NCI-H2196 treated with DMSO at 0.1 percent for 48 hours (cell line): ENCODE measurements around the gene SERINC5.

Experiments used
- DNase-seq: peaks from one replicate; lab custom pipeline; 2025; ENCODE audit not compliant: unreplicated experiment; lab: John Stamatoyannopoulos, UW

The SERINC5 gene

DNA sequence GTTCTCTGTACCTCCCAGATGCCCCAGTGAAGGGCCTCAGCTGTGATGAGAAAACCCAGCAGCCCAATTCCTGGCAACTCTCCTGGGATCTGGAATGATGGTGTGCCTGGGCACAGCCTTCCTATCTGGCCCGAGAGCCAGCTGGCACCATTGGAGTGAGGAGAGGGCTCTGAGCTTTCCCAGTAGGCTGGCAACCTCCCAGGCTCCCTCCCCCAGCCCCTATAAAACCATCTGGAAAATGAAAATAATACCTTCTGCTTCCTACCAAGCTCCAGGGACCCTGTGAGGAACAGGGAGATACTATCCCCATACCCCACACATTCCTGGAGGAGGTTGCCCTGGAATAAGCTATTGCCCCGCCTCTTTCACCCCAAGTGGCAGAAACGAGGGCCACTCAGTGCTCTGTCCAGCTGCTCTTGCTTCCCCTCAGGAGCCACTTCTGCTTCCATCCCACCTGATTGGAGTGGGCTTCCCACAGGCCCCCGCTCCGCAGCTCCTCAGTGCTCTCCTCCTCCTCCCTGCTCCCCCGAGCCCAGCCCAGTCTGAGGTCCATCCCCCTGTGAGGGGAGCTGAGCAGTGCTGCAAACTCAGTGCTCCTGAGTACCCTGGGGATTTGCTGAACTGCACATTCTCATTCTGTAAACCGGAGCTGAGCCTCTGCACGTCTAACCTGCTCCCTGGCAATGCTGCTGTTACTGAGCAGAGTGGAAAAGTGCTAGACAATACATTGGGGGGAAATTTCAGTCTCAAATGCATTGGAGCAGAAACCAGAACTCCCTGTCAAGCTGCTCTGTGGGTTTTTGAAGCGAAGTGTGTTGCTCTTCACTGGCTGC is 146.0 kb downstream of the SERINC5 start:
- no peak for DNase-seq

DNA sequence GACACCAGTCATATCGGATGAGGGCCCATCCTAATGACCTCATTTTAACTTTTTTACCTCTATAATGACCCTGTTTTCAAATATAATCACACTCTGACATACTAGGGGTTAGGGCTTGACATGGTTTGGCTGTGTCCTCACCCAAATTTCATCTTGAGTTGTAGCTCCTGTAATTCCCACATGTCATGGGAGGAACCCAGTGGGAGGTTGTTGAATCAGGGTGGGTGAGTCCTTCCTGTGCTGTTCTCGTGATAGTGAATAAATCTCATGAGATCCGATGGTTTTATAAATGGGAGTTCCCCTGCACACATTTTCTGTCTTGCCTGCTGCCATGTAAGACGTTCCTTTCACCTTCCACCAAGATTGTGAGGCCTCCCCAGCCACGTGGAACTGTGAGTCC is 148.9 kb downstream of the SERINC5 start:
- DNase-seq = no peak

DNA sequence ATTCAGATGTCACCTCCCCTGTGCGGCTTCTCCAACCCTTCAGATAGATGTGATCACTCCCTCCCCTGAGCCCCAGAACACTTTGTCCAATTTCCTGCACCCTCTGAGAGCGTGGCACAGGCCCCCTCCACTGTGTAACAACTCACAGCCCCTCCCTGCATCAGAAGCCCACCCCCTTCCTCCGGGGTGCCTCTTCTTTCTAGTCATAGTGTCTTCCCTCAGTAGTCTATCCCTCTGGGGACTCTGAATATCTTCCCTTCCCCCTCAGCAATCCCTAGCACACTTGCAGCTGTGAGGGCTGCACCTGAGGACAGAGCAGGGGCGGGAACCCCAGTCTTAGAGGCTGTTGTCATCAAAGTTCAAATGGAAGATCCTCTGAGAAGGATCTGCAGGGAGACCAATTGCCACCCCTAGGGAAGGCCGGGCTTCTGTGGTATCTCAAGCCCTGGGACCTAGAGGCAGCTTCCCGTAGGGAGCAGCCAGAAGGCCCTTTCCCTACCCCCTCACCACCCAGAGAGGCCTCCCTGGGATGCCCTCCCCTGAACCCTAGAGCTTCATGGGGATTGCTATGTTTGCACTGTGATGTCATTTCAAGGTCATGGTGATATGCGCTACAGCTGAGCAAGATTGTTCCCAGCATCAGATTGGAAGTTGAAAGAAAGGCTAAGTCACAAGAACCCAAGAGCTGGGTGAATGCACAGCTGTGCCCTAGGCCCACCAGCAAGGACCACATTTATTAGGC is 150.0 kb downstream of the SERINC5 start:
- DNase-seq = no peak

DNA sequence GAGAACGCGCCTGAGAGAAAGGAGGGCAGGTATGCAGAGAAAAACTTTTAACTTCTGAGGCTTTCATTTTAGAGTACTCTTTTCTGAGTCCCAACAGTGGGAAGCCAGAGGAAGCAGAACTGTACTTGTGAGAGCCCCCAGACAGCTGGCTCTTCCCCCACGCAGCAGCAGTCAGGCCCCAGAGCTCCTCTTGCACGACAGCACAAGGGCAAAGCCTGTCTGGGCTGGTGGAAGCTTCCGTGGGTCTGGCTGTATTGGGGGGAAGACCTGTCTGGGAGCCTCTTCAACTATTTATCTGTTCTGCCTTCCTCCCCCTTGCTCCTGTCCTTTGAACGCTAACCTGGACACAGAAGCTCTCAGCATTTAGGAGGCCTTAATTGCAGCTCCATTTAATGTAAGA is 152.5 kb downstream of the SERINC5 start:
- DNase-seq = no peak

DNA sequence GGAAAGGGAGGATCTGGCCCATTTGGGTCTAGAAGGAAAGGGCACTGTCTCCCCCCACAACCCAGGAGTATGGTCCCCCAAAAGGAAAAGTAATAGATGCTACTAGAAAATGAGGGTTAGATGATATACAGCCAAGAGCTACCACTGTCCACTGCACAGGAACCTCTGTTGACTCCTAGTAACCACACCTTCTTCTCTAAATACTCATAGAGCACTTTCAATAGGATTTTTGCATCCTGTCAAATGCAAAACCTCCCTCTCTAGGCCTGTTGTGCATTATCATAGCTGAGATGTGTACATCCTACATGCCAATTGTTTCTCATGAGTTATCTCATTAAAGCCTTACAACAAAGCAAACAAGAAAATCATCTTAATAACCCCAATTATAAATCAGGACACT is 153.9 kb downstream of the SERINC5 start:
- no peak for DNase-seq

DNA sequence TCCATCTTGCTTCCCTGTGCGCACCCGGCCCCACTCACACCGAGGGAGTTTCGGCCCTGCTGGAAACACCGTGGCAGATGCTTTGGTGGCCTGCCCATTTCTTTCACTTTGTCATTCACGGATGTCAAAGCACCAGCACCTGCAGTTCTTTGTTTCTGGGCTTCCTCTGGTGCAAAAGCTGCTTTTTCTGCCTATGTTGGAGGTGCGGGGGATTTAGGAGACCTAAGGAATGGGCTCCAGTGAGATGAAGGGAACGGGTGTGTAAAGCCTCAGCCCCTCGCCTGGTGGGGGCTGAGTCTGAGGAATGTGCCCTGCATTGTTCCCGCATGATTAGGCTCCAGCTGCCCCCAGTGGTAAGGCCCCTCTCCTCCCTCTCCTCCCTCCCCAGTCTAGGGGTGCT is 158.4 kb downstream of the SERINC5 start:
- no peak for DNase-seq

DNA sequence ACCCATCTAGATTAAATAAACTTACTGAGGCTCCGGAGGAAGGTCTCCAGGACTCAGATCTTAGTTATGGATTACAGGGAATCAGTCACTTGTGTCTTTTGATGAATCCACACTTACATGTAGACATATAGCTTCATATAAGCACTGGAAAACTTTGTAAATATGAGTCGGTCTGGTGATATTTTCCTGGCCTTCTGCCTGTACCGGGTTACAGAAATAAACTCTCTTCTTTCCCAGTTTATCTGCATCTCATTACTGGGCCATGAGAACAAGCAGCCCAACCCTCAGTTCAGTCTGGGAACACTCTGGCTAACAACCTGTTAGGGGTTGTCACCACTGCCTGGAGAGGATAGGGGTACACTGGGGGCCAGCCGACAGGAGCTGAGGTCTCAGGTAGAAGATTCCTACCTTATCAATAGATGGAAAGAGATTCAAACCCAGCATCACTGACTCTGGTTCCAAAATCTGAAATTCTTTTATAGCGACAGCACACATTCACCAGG is 161.6 kb downstream of the SERINC5 start:
- DNase-seq = no peak

DNA sequence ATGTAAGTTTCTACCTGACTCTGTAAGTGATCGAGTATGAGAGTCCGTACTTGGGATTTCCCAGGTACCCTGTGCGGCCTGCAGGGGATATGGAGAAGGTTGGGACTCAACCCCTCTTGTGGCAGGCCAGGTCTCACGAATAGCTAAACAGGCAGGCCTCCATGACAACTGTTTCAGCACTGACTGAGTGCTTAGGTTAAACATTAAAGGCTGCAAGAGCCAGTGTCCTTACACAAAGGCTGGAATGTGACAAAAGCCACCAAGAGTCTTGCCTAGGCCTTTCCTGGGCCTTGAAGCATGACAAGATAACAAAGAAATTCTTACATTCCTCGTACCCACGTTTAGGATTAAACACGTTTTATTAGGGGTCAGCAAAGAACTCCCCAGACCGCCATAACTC is 162.1 kb downstream of the SERINC5 start:
- no peak for DNase-seq

DNA sequence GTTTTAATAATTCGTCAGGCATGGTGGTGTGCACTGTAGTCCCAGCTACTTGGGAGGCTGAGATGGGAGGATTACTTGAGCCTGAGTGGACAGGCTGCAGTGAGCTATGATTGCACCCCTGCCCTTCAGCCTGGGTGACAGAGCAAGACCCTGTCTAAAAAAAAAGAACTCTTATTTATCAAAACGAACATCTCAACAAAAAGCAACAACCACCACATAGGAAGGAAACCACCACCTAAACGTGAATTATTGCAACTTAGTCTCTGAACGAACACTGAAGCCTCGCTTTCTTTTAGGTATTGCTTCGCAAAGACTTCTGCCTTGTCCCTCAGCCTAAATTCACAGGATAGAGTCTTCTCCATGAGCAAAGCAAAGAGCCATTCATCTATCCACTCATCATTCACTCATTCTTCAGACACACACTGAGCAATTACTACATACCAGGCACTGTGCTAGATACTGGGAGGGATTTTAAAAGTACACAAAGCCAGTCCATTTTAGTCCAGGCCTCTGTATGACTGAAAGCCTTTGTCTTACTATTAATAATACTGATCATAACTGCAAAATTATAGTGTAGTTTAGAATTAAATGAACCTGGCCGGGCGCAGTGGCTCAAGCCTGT is 163.3 kb downstream of the SERINC5 start:
- DNase-seq = no peak

DNA sequence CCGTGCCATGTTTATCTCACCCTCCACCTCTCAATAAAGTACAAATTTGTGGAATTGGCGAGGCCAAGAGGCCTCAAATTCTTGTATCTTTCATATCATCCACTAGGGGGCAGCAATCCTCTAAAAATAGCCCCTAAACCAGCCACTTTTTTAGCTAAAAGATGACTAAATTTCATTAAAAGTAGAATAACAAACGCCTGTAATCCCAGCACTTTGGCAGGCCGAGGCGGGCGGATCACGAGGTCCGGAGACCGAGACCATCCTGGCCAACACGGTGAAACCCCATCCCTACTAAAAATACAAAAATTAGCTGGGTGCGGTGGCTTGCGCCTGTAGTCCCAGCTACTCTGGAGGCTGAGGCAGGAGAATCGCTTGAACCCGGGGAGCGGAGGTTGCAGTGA is 164.1 kb downstream of the SERINC5 start:
- peak; percentile 5 for DNase-seq

DNA sequence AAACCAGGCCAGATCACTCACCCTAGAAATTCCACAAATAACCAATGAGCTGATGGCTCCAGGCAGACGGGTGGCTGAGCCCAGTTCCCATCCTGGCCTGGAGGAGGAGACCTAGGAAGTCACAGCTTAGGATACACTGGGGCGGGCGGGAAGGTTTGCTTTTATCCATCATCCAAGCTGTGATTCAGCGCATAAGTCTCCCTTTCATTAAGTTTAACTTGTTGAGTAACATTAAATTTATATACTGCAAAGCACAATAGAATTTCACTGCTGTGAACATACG is 165.0 kb downstream of the SERINC5 start:
- no peak for DNase-seq

DNA sequence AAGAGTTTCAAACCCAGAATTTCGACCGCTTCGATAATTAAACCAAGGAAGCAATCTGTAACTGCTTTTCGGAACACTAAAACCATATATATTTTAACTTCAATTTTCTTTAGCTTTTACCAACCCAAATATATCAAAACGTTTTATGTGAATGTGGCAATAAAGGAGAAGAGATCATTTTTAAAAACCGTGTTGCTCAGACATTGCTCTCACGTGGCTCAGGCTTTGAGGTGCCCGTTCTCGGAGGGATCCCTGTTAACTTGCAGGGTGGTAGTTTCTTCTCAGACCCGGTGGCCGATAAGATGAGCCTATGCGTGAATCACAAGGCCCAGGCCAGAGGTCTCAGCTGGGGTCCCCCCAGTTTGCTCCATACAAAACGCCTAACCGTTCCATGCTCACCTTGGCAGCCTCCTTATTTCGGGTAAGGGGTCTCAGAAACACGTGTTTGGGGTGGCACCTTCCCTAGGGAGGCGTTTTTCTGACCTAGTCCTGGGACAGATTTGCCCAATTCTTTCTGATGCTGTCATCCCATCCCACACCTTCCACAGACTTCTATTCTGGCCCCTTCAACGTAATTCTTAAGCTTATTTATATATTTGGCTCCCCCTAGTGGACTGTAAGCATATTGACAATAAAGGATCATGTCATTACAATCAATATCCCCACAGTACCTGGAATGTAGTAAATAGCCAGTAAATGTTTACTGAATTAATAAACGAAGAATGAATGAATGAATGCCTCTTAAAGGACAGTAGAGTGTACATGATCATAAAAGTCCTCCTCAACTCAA is 172.6 kb downstream of the SERINC5 start:
- DNase-seq = peak; percentile 64

DNA sequence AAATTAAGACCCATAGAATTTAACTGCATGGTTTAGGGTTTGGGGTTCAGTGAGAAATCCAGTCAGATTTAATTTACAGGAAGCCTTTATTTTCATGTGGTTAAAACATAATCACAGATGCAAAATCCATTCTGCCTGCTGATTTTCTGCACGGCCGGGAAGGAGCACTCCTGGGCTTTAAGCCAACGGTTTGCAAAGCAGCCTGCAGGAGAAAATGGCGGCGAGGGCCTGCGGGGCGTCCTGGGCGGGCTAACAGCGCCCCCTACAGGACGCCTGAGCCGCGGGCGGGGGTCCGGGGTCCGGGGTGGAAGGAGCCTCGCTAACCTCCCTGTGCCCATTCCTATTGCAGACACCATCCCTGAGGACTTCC is 173.1 kb downstream of the SERINC5 start:
- peak; percentile 49 for DNase-seq

DNA sequence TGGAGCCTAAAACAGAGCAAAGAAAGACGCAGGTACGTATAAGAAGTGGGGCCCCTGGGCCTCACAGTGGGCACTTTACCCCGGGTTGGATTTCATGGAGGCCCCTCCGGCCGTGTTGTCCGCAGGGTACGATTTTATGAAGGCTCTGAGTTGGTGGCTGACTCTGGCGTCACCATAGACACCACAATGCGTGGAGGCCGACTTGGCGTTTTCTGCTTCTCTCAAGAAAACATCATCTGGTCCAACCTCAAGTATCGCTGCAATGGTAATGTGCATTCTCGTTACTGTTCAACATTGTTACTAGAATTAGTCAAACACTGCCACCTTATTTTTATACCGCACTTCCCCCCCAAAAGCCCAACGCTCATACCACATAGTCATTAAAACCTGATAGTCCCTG is 173.6 kb downstream of the SERINC5 start:
- DNase-seq = no peak

DNA sequence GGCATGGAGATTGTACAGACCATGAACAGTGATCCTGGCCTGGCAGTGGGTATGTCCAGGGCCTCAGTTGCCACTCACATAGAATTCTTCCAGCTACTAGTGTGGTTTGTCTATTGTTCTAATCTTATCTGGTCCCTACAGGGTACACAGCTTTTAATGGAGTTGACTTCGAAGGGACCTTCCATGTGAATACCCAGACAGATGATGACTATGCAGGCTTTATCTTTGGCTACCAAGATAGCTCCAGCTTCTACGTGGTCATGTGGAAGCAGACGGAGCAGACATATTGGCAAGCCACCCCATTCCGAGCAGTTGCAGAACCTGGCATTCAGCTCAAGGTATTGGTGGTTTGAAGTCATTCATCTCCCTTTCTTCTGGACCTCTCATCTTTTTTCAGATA is 176.9 kb downstream of the SERINC5 start:
- DNase-seq = no peak

DNA sequence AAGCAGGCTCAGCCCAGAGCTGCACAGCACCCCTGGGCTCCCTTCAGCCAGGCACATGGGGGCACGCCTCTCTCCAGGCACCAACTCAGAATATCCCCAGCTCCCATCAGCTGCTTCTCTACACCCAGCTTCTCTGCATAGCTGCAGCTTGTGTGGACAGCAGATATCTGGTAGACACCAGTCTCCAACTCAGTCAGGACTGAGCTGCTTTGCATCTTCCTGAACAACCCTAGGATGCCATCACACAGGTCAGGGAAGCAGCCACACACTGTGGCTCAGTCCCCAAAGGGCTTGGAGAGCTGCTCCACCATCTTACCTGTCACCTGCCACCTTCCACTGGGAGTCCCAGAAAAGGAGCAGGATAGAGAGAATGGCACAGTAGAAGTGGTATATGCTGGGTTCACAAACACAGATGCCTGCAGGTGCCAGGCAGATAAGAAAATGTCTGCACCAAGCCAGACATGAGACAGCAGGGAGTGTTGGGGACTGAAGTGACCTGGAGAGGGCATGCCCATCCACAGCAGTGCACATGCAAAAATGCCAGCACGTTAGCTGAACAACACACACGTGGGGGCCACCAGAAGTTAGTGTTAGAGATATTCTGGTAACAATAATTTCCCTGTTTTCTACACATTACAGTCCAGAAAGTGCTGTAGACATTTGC is 178.7 kb downstream of the SERINC5 start:
- no peak for DNase-seq

DNA sequence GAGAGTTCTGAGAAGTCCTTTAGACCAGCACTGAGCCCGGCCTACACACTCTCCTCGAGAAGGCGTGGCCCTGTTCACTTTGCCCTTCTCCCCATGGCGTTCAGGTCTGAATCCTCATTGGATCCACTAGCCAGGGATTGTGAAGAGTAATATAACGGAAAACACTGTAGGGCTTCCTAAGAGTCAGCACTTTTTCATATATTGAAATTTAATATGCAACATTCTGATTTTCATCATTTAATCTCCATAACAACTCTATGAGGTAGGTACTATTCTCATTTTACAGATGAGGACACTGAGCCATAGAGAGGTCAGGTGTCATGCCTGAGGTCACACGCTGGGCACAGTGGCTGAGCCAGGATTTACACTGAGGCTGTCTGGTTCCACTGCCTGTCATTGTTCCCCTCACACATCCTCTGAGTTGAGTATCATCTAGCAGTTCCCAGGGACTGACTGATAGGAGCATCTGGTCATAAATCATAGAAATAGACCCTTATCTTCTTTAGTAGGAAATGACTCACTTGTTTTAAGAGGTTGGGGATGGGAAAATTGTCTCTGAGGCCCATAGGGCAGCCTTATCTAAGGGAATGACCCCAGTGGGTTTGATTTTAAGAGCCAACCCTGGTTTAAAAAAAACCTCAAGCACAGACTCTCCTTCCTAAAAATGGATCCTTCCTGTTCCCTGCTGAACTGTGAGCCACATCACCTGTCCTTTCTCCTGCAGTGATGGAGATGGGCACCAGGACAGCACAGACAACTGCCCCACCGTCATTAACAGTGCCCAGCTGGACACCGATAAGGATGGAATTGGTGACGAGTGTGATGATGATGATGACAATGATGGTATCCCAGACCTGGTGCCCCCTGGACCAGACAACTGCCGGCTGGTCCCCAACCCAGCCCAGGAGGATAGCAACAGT is 179.5 kb downstream of the SERINC5 start:
- DNase-seq = no peak

DNA sequence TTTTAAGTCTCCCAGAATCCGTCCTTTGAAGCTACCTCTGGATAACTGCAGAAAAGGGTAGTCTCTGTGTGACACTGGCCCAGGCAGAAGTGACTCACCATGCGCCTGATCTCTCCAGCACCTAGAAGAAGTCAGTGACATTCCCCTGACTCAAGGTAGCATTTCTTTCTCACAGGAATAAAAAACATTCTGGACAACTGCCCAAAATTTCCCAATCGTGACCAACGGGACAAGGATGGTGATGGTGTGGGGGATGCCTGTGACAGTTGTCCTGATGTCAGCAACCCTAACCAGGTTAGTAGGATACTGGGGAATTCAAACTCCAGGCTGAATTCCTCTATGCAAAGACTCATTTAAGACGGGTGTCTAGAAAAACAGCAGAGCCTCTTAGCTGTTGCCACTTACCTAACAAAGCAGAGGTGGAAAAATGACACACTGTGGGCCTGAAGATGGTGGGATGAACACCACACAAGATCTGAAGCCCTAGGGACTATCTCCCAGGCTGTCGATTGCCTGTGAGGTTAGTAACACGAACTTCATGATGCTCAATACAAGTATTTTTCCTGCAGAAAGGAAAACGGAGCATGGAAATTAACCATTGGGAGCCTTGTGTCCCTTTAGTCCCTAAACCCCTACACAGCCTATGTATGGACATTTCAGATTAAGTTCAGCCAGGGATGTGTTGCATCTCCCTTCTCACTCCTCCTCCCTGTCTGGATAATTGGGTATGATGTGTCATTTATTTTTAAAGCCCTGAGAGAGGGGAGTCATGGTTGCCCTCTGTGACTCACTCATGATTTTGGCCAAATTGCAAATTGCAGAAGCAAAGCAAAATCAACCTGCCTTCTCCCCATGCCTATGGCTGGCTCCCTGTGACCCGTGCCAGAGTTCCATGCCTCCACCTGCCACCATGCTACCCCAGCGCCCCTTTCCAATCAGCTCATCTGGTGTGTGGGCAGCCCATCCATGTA is 183.5 kb downstream of the SERINC5 start:
- DNase-seq = no peak
